ENCODE results near the gene TRIM15.

GRCh38 chr6:30214657-30214982 lies 51.3 kb downstream of the TRIM15 start:
- TF ChIP-seq SRF (IDR thresholded peaks at IDR 0.05; ENCODE audit: low read depth) (no peak), EGR1 (IDR thresholded peaks at IDR 0.05; ENCODE audit: low read depth) (no peak), POLR2AphosphoS5 (IDR thresholded peaks at IDR 0.05; ENCODE audit: low read depth, low read length) (no peak), POLR2A (IDR thresholded peaks at IDR 0.05; ENCODE audit: borderline replicate concordance, extremely low read depth, insufficient read depth, insufficient read length) (no peak), REST (IDR thresholded peaks at IDR 0.05; ENCODE audit: low read depth) (no peak), FOSL1 (IDR thresholded peaks at IDR 0.05; ENCODE audit: low read depth) (no peak), EZH2 (IDR thresholded peaks at IDR 0.05) (no peak), CEBPB (IDR thresholded peaks at IDR 0.05; ENCODE audit: low read depth) (no peak), RAD21 (IDR thresholded peaks at IDR 0.05; ENCODE audit: low read depth) (no peak), ZNF274 (IDR thresholded peaks at IDR 0.05; ENCODE audit: low read depth, low read length) (no peak), ZBTB33 (IDR thresholded peaks at IDR 0.05; ENCODE audit: extremely low read depth, insufficient replicate concordance, low read length) (no peak)
- TF ChIP-seq, protein P1, sequence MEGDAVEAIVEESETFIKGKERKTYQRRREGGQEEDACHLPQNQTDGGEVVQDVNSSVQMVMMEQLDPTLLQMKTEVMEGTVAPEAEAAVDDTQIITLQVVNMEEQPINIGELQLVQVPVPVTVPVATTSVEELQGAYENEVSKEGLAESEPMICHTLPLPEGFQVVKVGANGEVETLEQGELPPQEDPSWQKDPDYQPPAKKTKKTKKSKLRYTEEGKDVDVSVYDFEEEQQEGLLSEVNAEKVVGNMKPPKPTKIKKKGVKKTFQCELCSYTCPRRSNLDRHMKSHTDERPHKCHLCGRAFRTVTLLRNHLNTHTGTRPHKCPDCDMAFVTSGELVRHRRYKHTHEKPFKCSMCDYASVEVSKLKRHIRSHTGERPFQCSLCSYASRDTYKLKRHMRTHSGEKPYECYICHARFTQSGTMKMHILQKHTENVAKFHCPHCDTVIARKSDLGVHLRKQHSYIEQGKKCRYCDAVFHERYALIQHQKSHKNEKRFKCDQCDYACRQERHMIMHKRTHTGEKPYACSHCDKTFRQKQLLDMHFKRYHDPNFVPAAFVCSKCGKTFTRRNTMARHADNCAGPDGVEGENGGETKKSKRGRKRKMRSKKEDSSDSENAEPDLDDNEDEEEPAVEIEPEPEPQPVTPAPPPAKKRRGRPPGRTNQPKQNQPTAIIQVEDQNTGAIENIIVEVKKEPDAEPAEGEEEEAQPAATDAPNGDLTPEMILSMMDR (IDR thresholded peaks at IDR 0.05 in 2 of 3, conservative IDR thresholded peaks at IDR 0.05 in 1 of 3; ENCODE audit: borderline replicate concordance in 1 of 3, insufficient read depth in 1 of 3, low read depth in 2 of 3, low read length in 2 of 3) = no peak
- TF ChIP-seq, protein P2, sequence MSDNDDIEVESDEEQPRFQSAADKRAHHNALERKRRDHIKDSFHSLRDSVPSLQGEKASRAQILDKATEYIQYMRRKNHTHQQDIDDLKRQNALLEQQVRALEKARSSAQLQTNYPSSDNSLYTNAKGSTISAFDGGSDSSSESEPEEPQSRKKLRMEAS (IDR thresholded peaks at IDR 0.05) = no peak

All from HCT116 (cell line).